OCI-LY3 (cell line): Measurements from ENCODE around the gene AIPL1.

ENCODE experiments used
- H2AFZ ChIP-seq: fragments of 200-600, 300-600 bp; shearing (Covaris generic); 2 replicates; pipeline ENCODE4 v1.6.0; 2014; ENCODE audit warnings: antibody characterized with exemption, low read depth, low read length
- H3K27ac ChIP-seq: fragments of 200-600, 300-600 bp; sonication (generic); 2 replicates; pipeline ENCODE4 v1.5.1; 2014; ENCODE audit warnings: mild to moderate bottlenecking, low read length, moderate library complexity, mixed read lengths
- H3K27me3 ChIP-seq: fragments of 200-600, 300-600 bp; sonication (generic); 2 replicates; pipeline ENCODE4 v1.6.1; 2014; ENCODE audit warnings: low read depth, low read length, mixed read lengths
- H3K36me3 ChIP-seq: fragments of 200-600, 300-600 bp; sonication (generic); replicated peaks from 2 replicates; pipeline ENCODE3; 2014; ENCODE audit warnings: low read depth, low read length, mixed read lengths
- H3K4me1 ChIP-seq: fragments of 300-600, 200-600 bp; sonication (generic); 2 replicates; pipeline ENCODE4 v1.6.1; 2014; ENCODE audit warnings: low read length, mixed read lengths
- H3K4me2 ChIP-seq: fragments of 200-600, 300-600 bp; sonication (generic); 2 replicates; pipeline ENCODE4 v1.6.1; 2014; ENCODE audit warnings: low read length, mixed read lengths
- H3K4me3 ChIP-seq: fragments of 300-600, 200-600 bp; sonication (generic); 2 replicates; pipeline ENCODE4 v1.5.1; 2014; ENCODE audit warnings: antibody characterized with exemption, mild to moderate bottlenecking, low read length, moderate library complexity
- H3K79me2 ChIP-seq: fragments of 300-600, 200-600 bp; shearing (Covaris generic); 2 replicates; pipeline ENCODE4 v1.6.1; 2014; ENCODE audit warnings: mild to moderate bottlenecking, low read length, mixed read lengths
- H3K9ac ChIP-seq: fragments of 300-600, 200-600 bp; shearing (Covaris generic); 2 replicates; pipeline ENCODE4 v1.6.0; 2014; ENCODE audit warnings: mild to moderate bottlenecking, low read length, moderate library complexity
- H3K9me3 ChIP-seq: fragments of 200-600, 300-600 bp; shearing (Covaris generic); 2 replicates; pipeline ENCODE4 v1.6.1; 2014; ENCODE audit warnings: low read length, mixed read lengths; ENCODE audit not compliant: insufficient read depth
- H4K20me1 ChIP-seq: fragments of 200-600, 300-600 bp; sonication (generic); 2 replicates; pipeline ENCODE4 v1.6.1; 2016; ENCODE audit warnings: low read length, mixed read lengths; ENCODE audit not compliant: insufficient read depth
- CTCF ChIP-seq: fragments of 200-600, 300-600 bp; sonication (generic); IDR thresholded peaks from 2 replicates; pipeline ENCODE4 v1.5.1; 2014; ENCODE audit warnings: antibody characterized with exemption, low read length, low read depth
- EZH2phosphoT487 ChIP-seq: fragments of 200-600 bp; shearing (Covaris generic); IDR thresholded peaks from 2 replicates; pipeline ENCODE4 v1.6.1; 2018; ENCODE audit warnings: antibody characterized with exemption, mixed run types, low read depth

The AIPL1 gene

GRCh38 chr17:6458460-6458950 is 23.6 kb upstream of the AIPL1 start:
- H2AFZ ChIP-seq, result no peak overlapping the region
- no peaks in the 10 kb centered on the region for H3K27me3 ChIP-seq
- H3K4me1 ChIP-seq, result no peaks in the 10 kb centered on the region
- no peak overlapping the region for H3K9ac ChIP-seq
- H3K4me3 ChIP-seq, result no peak overlapping the region
- H4K20me1 ChIP-seq, result no peaks in the 10 kb centered on the region
- no peaks in the 10 kb centered on the region for H3K36me3 ChIP-seq
- no peaks in the 10 kb centered on the region for H3K9me3 ChIP-seq
- no peak overlapping the region for H3K4me2 ChIP-seq
- no peak overlapping the region for H3K27ac ChIP-seq
- no peaks in the 10 kb centered on the region for H3K79me2 ChIP-seq
- no peak for TF ChIP-seq EZH2phosphoT487
- TF ChIP-seq CTCF, result no peak

GRCh38 chr17:6457688-6458459 is 23.0 kb upstream of the AIPL1 start:
- no peaks in the 10 kb centered on the region for H4K20me1 ChIP-seq
- no peak overlapping the region for H3K4me2 ChIP-seq
- no peak overlapping the region for H3K27ac ChIP-seq
- H2AFZ ChIP-seq, result no peak overlapping the region
- no peak overlapping the region for H3K9ac ChIP-seq
- H3K4me1 ChIP-seq, result no peaks in the 10 kb centered on the region
- no peak overlapping the region for H3K4me3 ChIP-seq
- H3K79me2 ChIP-seq, result no peaks in the 10 kb centered on the region
- H3K36me3 ChIP-seq, result no peaks in the 10 kb centered on the region
- no peaks in the 10 kb centered on the region for H3K9me3 ChIP-seq
- TF ChIP-seq CTCF (no peak), EZH2phosphoT487 (no peak)
- H3K27me3 ChIP-seq, result no peaks in the 10 kb centered on the region

- Histone ChIP-seq H3K4me2 (no peak overlapping the region), H3K27ac (no peak overlapping the region), H3K9ac (no peak overlapping the region), H3K27me3 (no peaks in the 10 kb centered on the region), H3K4me3 (no peak overlapping the region), H3K9me3 (no peaks in the 10 kb centered on the region), H3K4me1 (no peaks in the 10 kb centered on the region), H3K79me2 (no peaks in the 10 kb centered on the region), H2AFZ (no peak overlapping the region), H3K36me3 (no peaks in the 10 kb centered on the region), H4K20me1 (no peaks in the 10 kb centered on the region)
- no peak for TF ChIP-seq EZH2phosphoT487
- no peak for TF ChIP-seq CTCF
These were observed 22.2 kb upstream of the AIPL1 start for GRCh38 chr17:6456914-6457687.

GRCh38 chr17:6456321-6456720 is 21.4 kb upstream of the AIPL1 start:
- H3K9ac ChIP-seq, result no peak overlapping the region
- TF ChIP-seq CTCF (no peak), EZH2phosphoT487 (no peak)
- no peaks in the 10 kb centered on the region for H4K20me1 ChIP-seq
- no peaks in the 10 kb centered on the region for H3K79me2 ChIP-seq
- H2AFZ ChIP-seq, result no peak overlapping the region
- no peak overlapping the region for H3K4me2 ChIP-seq
- H3K9me3 ChIP-seq, result no peaks in the 10 kb centered on the region
- H3K36me3 ChIP-seq, result no peaks in the 10 kb centered on the region
- no peaks in the 10 kb centered on the region for H3K4me1 ChIP-seq
- no peak overlapping the region for H3K27ac ChIP-seq
- no peak overlapping the region for H3K4me3 ChIP-seq
- no peaks in the 10 kb centered on the region for H3K27me3 ChIP-seq
